Fibroblast of the aortic adventitia (primary cell): ENCODE measurements around the gene GNB5. TPM values are rescaled to one million over a fixed set of nuclear protein-coding genes. Genes with fewer than 3 reads are reported as not detected.
"Not testable (repeated sequence)": the region's sequence is repeated elsewhere in the genome, so short reads cannot be mapped to it uniquely, and the experiment has no call there.

Source experiments
- DNase-seq: peaks from one replicate; pipeline ENCODE4 v3.0.0-alpha.2; 2010; ENCODE audit warnings: low read depth
- H3K4me3 ChIP-seq: 2 replicates; pipeline ENCODE4 v1.5.1; 2011; ENCODE audit warnings: low read depth, mild to moderate bottlenecking, control low read depth, low read length, moderate library complexity
- CTCF ChIP-seq: IDR thresholded peaks from 2 replicates; pipeline ENCODE4 v1.5.1; 2011; ENCODE audit warnings: mild to moderate bottlenecking, low read length, control low read depth, inconsistent platforms; ENCODE audit not compliant: insufficient read depth
- total RNA-seq: library from RNA; depleted of rRNA; stranded (reverse); fragments of >200 nt; gene quantifications from 2 replicates; pipeline ENCODE4 v1.2.3, GENCODE V29; 2012; ENCODE audit warnings: low replicate concordance

GNB5 gene
- 13.9 and 24.0 TPM in 2 replicates for total RNA-seq

GRCh38 chr15:52191207-52191606 is at the start of gene GNB5:
TSS of gene GNB5 (minus strand) at chr15:52191392. CDS start at chr15:52184676, 6,716 bp downstream.
- DNase-seq: no peak
- H3K4me3 ChIP-seq: no peak within 1 kb of the TSS
- no peak for TF ChIP-seq CTCF

- no peak for TF ChIP-seq CTCF
- no peak for DNase-seq
- no peak overlapping the region for H3K4me3 ChIP-seq
Measured at GRCh38 chr15:52240166-52240565, 49.0 kb upstream of the GNB5 start.

GRCh38 chr15:52238989-52239525 is 47.9 kb upstream of the GNB5 start:
- H3K4me3 ChIP-seq, DNase-seq: not testable (repeated sequence)

- H3K4me3 ChIP-seq: no peak overlapping the region
- no peak for DNase-seq
- TF ChIP-seq CTCF: no peak
Measured at GRCh38 chr15:52238149-52238548, 47.0 kb upstream of the GNB5 start.

GRCh38 chr15:52236013-52236412 is 44.8 kb upstream of the GNB5 start:
- no peak overlapping the region for H3K4me3 ChIP-seq
- no peak for DNase-seq
- no peak for TF ChIP-seq CTCF

- H3K4me3 ChIP-seq: no peak overlapping the region
- TF ChIP-seq CTCF: no peak
- no peak for DNase-seq
Measured at GRCh38 chr15:52234596-52235541, 43.7 kb upstream of the GNB5 start.

- H3K4me3 ChIP-seq: no peak overlapping the region
- TF ChIP-seq CTCF: no peak
- DNase-seq: no peak
Measured at GRCh38 chr15:52233405-52233804, 42.2 kb upstream of the GNB5 start.
